HEK293 (cell line): ENCODE measurements around the gene LTC4S.

Experiments
- CTCF ChIA-PET: fragments of 350-600 bp; formaldehyde crosslinking; extraction: SDS; loops from one replicate; lab custom pipeline; 2021; ENCODE audit warnings: antibody characterized with exemption; lab: Yijun Ruan, JAX
- POLR2A ChIA-PET: fragments of 300-600 bp; formaldehyde crosslinking; extraction: SDS; loops from one replicate; lab custom pipeline; 2020; ENCODE audit warnings: antibody characterized with exemption, inconsistent platforms; lab: Yijun Ruan, JAX
- H3K27ac ChIP-seq: fragments of 200-500 bp; sonication (Bioruptor generic); 2 replicates; pipeline ENCODE4 v1.5.1; 2014; ENCODE audit warnings: low read depth, low read length, control low read depth, inconsistent platforms; ENCODE audit errors: extremely low read depth
- H3K36me3 ChIP-seq, 2 experiments: fragments of 200-500 bp in 1 of 2; sonication (Bioruptor generic) in 1 of 2; 1 replicate in 1 of 2; 2 replicates in 1 of 2; pipeline ENCODE4 v1.5.1; 2014 to 2017; ENCODE audit warnings: inconsistent platforms in 2 of 2, low read length in 2 of 2; ENCODE audit not compliant: control insufficient read depth in 2 of 2, insufficient read depth in 1 of 2
- H3K4me1 ChIP-seq: fragments of 200-500 bp; sonication (Bioruptor generic); 2 replicates; pipeline ENCODE4 v1.5.1; 2014; ENCODE audit warnings: mild to moderate bottlenecking, low read length, inconsistent platforms; ENCODE audit not compliant: control insufficient read depth, insufficient read depth
- H3K4me3 ChIP-seq: 2 replicates; pipeline ENCODE4 v1.5.1; 2011; ENCODE audit warnings: low read depth, mild to moderate bottlenecking, control low read depth, low read length, moderate library complexity
- H3K9me3 ChIP-seq: fragments of 200-500 bp; sonication (Bioruptor generic); 2 replicates; pipeline ENCODE4 v1.5.1; 2014; ENCODE audit warnings: low read depth, low read length, inconsistent platforms; ENCODE audit not compliant: control insufficient read depth, insufficient read depth
- SP2 ChIP-seq: fragments of 450-650 bp; formaldehyde crosslinking; IDR thresholded peaks from 2 replicates; pipeline ENCODE4 v1.5.1; 2016; ENCODE audit warnings: missing biosample characterization, missing genetic modification characterization
- ZNF184 ChIP-seq: fragments of 450-650 bp; IDR thresholded peaks from 2 replicates; pipeline ENCODE4 v1.5.1; 2018; ENCODE audit warnings: missing biosample characterization, mild to moderate bottlenecking, missing genetic modification characterization
- ZNF561 ChIP-seq: fragments of 450-650 bp; IDR thresholded peaks from 2 replicates; pipeline ENCODE4 v1.5.1; 2018; ENCODE audit warnings: missing biosample characterization, missing genetic modification characterization, borderline replicate concordance
- ZNF777 ChIP-seq: fragments of 450-650 bp; formaldehyde crosslinking; IDR thresholded peaks from 2 replicates; pipeline ENCODE4 v1.5.1; 2017; ENCODE audit warnings: missing biosample characterization, missing genetic modification characterization, borderline replicate concordance
- TF ChIP-seq, protein P1 (sequence below): fragments of 450-650 bp; formaldehyde crosslinking; IDR thresholded peaks from 2 replicates; pipeline ENCODE4 v1.5.1; 2016; ENCODE audit warnings: missing biosample characterization, missing genetic modification characterization

LTC4S gene

DNA sequence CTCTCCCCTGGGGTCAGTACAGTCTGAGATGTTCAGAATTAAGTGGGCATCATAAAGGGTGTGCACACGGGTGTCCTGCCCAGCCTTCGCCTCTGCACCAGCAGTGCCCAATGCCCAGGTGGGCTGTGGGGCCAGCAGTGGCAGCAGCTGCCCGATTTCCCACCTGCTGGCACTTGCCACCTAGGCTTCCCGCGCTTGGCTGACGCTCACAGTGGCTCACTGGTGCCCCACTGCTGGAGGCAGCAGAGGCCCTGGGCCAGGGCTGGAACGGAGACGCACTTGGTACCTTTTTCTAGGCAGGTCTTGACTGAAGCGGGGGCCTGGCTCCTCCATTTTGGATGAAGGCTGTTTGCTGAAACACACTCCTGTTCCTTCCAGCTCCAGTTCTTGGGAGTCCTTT is 47.8 kb downstream of the LTC4S start:
- ChIA-PET POLR2A (interaction anchor here (0.6 kb wide), 1 partner anchor 19 kb away, joined by 6 read pairs; no protein-coding TSS in a partner anchor), CTCF (no interaction called here)
- TF ChIP-seq ZNF561 (no peak), ZNF777 (no peak), ZNF184 (no peak), SP2 (tag by site-specific recombination) (no peak)
- TF ChIP-seq, protein P1, sequence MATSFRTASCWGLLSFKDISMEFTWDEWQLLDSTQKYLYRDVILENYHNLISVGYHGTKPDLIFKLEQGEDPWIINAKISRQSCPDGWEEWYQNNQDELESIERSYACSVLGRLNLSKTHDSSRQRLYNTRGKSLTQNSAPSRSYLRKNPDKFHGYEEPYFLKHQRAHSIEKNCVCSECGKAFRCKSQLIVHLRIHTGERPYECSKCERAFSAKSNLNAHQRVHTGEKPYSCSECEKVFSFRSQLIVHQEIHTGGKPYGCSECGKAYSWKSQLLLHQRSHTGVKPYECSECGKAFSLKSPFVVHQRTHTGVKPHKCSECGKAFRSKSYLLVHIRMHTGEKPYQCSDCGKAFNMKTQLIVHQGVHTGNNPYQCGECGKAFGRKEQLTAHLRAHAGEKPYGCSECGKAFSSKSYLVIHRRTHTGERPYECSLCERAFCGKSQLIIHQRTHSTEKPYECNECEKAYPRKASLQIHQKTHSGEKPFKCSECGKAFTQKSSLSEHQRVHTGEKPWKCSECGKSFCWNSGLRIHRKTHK (tag by site-specific recombination): no peak
- Histone ChIP-seq H3K4me3 (no peak overlapping the region), H3K27ac (no peak overlapping the region), H3K9me3 (no peaks in the 10 kb centered on the region), H3K4me1 (no peaks in the 10 kb centered on the region), H3K36me3 (peaks cover 4 to 67% of the 10 kb centered on the region in 2 experiments)
